ENCODE data around the gene NATD1.

The NATD1 gene

DNA sequence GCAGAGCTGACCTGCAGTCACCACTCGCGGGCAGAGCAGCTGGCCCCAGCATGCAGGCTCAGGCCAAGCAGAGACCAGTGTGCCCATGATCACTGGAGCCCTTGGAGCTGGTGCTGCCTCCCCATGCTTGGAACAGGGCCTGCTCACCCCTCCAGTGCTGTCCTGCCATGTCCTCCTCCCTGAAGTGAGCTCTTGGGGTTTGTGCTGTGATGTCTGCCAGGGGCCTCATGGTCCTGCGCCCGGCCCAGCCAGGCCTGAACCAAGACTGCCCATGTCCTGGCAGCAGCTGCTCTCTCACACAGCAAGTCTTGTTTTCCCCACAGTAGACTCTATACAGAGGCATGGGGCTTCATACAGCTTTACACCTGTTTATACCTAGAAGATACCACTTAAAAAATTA is 63.8 kb downstream of the NATD1 start:
- DNase-seq: no peak

All from stimulated activated naive CD4-positive, alpha-beta T cell (primary cell).